Measurements from ENCODE around the gene ID1. TPM values are rescaled to one million over a fixed set of nuclear protein-coding genes. Genes with fewer than 3 reads are reported as not detected.

Gene ID1
- total and polyA plus RNA-seq, 2 of the 13 experiments (the other 11 are each of a cell fraction or from before 2014, with no cell fraction given): 320 to 419 TPM

GRCh38 chr20:31573555-31574321 lies 31.4 kb upstream of the ID1 start (continued):
- TF ChIP-seq RELA (CRISPR knock-in tag; IDR thresholded peaks at IDR 0.05) (0 out of 2 replicates have a peak, but pooled peaks have one; percentile 22), SIN3B (IDR thresholded peaks at IDR 0.05; ENCODE audit: low read length) (peak; percentile 5; the same call in 1 of the 2 replicates), STAG1 (CRISPR knock-in tag; IDR thresholded peaks at IDR 0.05) (no peak), CEBPG (CRISPR knock-in tag; IDR thresholded peaks at IDR 0.05) (0 out of 2 replicates have a peak, but pooled peaks have one; percentile 2), ATF5 (CRISPR knock-in tag; IDR thresholded peaks at IDR 0.05; ENCODE audit: low read depth) (0 out of 2 replicates have a peak, but pooled peaks have one; percentile 10), MIER3 (CRISPR knock-in tag; IDR thresholded peaks at IDR 0.05; ENCODE audit: borderline replicate concordance) (peak; percentile 53), ZFP41 (CRISPR knock-in tag; IDR thresholded peaks at IDR 0.05; ENCODE audit: borderline replicate concordance) (0 out of 2 replicates have a peak, but pooled peaks have one; percentile 12), ZNF546 (CRISPR knock-in tag; conservative IDR thresholded peaks at IDR 0.05) (no peak), ZNF850 (CRISPR knock-in tag; conservative IDR thresholded peaks at IDR 0.05) (0 out of 2 replicates have a peak, but pooled peaks have one; percentile 6), SATB2 (CRISPR knock-in tag; IDR thresholded peaks at IDR 0.05) (no peak), THYN1 (CRISPR knock-in tag; IDR thresholded peaks at IDR 0.05; ENCODE audit: borderline replicate concordance, low read depth) (0 out of 2 replicates have a peak, but pooled peaks have one; percentile 55), ZNF549 (CRISPR knock-in tag; IDR thresholded peaks at IDR 0.05) (no peak), ZNF225 (CRISPR knock-in tag; IDR thresholded peaks at IDR 0.05) (0 out of 2 replicates have a peak, but pooled peaks have one; percentile 22), NR2F2 (IDR thresholded peaks at IDR 0.05; ENCODE audit: borderline replicate concordance, low read depth) (0 out of 2 replicates have a peak, but pooled peaks have one; percentile 17), GPN1 (CRISPR knock-in tag; IDR thresholded peaks at IDR 0.05; ENCODE audit: borderline replicate concordance) (0 out of 2 replicates have a peak, but pooled peaks have one; percentile 24), RFX5 (IDR thresholded peaks at IDR 0.05; ENCODE audit: low read depth, low read length) (0 out of 2 replicates have a peak, but pooled peaks have one; percentile 17), ZNF574 (CRISPR knock-in tag; IDR thresholded peaks at IDR 0.05) (no peak), RBM22 (optimal IDR thresholded peaks at IDR 0.05; ENCODE audit: low read length) (peak; percentile 16), ZNF878 (CRISPR knock-in tag; IDR thresholded peaks at IDR 0.05) (no peak)
- TF ChIP-seq, protein P1, sequence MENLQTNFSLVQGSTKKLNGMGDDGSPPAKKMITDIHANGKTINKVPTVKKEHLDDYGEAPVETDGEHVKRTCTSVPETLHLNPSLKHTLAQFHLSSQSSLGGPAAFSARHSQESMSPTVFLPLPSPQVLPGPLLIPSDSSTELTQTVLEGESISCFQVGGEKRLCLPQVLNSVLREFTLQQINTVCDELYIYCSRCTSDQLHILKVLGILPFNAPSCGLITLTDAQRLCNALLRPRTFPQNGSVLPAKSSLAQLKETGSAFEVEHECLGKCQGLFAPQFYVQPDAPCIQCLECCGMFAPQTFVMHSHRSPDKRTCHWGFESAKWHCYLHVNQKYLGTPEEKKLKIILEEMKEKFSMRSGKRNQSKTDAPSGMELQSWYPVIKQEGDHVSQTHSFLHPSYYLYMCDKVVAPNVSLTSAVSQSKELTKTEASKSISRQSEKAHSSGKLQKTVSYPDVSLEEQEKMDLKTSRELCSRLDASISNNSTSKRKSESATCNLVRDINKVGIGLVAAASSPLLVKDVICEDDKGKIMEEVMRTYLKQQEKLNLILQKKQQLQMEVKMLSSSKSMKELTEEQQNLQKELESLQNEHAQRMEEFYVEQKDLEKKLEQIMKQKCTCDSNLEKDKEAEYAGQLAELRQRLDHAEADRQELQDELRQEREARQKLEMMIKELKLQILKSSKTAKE (CRISPR knock-in tag; IDR thresholded peaks at IDR 0.05; ENCODE audit: borderline replicate concordance): 0 out of 2 replicates have a peak, but pooled peaks have one; percentile 10

Data from HepG2 (cell line).